Endothelial cell of umbilical vein (primary cell): Measurements from ENCODE around the gene SPIRE1. TPM values are rescaled to one million over a fixed set of nuclear protein-coding genes. Genes with fewer than 3 reads are reported as not detected.

Experiments used
- BruUV-seq: library from RNA; stranded (reverse); fragments of 400-500 nt; replicated peaks from 2 replicates; lab custom pipeline; 2021; lab: Mats Ljungman, UMichigan
- CTCF ChIA-PET: fragments of 300-600, 350-600 bp; sonication (Branson Sonifier 250); formaldehyde crosslinking; loops from one replicate; lab custom pipeline; 2021; ENCODE audit warnings: antibody characterized with exemption, inconsistent platforms; lab: Charles Lee
- POLR2A ChIA-PET: fragments of 300-600, 350-600 bp; sonication (Branson Sonifier 250); formaldehyde crosslinking; loops from one replicate; lab custom pipeline; 2021; ENCODE audit warnings: antibody characterized with exemption, inconsistent platforms; lab: Charles Lee
- DNase-seq: peaks from one replicate; pipeline ENCODE4 v3.0.0-alpha.2; 2011; ENCODE audit warnings: low read depth, low spot score
- FAIRE-seq: peaks from 2 replicates; lab custom pipeline; 2011; peaks lifted over from hg19 to GRCh38; lab: Jason Lieb, UNC
- H2AFZ ChIP-seq: 2 replicates; pipeline ENCODE4 v1.6.0; 2012; ENCODE audit warnings: low read depth, low read length, control low read depth, inconsistent platforms
- H3K27ac ChIP-seq: 2 replicates; pipeline ENCODE4 v1.5.1; 2011; ENCODE audit warnings: low read depth, mild to moderate bottlenecking, control low read depth, low read length, moderate library complexity; ENCODE audit not compliant: insufficient read depth
- H3K27me3 ChIP-seq, 2 experiments: 2 replicates each; pipeline versions ENCODE4 v1.6.0 to v1.6.1; 2011; ENCODE audit warnings: low read length in 2 of 2, mixed read lengths in 1 of 2; ENCODE audit not compliant: control insufficient read depth in 2 of 2, insufficient read depth in 2 of 2
- H3K36me3 ChIP-seq, 2 experiments: 2 replicates in 1 of 2; 3 replicates in 1 of 2; pipeline ENCODE4 v1.5.1; 2011; ENCODE audit warnings: low read length in 2 of 2, mild to moderate bottlenecking in 1 of 2, moderate library complexity in 1 of 2; ENCODE audit not compliant: control insufficient read depth in 2 of 2, insufficient read depth in 2 of 2; ENCODE audit errors: extremely low read depth in 1 of 2
- H3K4me1 ChIP-seq: 3 replicates; pipeline ENCODE4 v1.5.1; 2011; ENCODE audit warnings: mild to moderate bottlenecking, low read length; ENCODE audit not compliant: control insufficient read depth, insufficient read depth; ENCODE audit errors: extremely low read depth
- H3K4me2 ChIP-seq: 2 replicates; pipeline ENCODE4 v1.6.1; 2011; ENCODE audit warnings: low read length, control low read depth, mixed read lengths; ENCODE audit not compliant: insufficient read depth
- H3K4me3 ChIP-seq, 3 experiments: fragments of 200-600 bp in 1 of 3; sonication (generic), shearing (Covaris generic) in 1 of 3; replicated peaks in 1 of 3; 2 replicates each; pipeline ENCODE4 v1.5.1; 2011 to 2016; ENCODE audit warnings: control low read depth in 3 of 3, low read length in 3 of 3, mild to moderate bottlenecking in 2 of 3, inconsistent platforms in 1 of 3, low read depth in 1 of 3, moderate library complexity in 1 of 3; ENCODE audit not compliant: insufficient read depth in 1 of 3
- H3K79me2 ChIP-seq: 2 replicates; pipeline ENCODE4 v1.6.0; 2012; ENCODE audit warnings: low read length, inconsistent platforms; ENCODE audit not compliant: control insufficient read depth, insufficient read depth
- H3K9ac ChIP-seq: replicated peaks from 2 replicates; pipeline ENCODE3; 2011; ENCODE audit warnings: low read length, control low read depth; ENCODE audit not compliant: insufficient read depth; ENCODE audit errors: extremely low read depth
- H3K9me1 ChIP-seq: replicated peaks from 3 replicates; pipeline ENCODE4 v1.6.0; 2011; ENCODE audit warnings: mild to moderate bottlenecking, low read length; ENCODE audit not compliant: control insufficient read depth, insufficient read depth; ENCODE audit errors: extremely low read depth
- H3K9me3 ChIP-seq: replicated peaks from 2 replicates; pipeline ENCODE4 v1.5.1; 2012; ENCODE audit warnings: low read length, inconsistent platforms; ENCODE audit not compliant: control insufficient read depth, insufficient read depth
- H4K20me1 ChIP-seq: replicated peaks from 2 replicates; pipeline ENCODE3; 2011; ENCODE audit warnings: mild to moderate bottlenecking, low read length; ENCODE audit not compliant: control insufficient read depth, insufficient read depth; ENCODE audit errors: extremely low read depth
- CTCF ChIP-seq, 2 donors: IDR thresholded peaks; 1 replicate in 1 of 2; 2 replicates in 1 of 2; pipeline ENCODE4 v1.5.1; 2011; ENCODE audit warnings: low read length in 2 of 2, mild to moderate bottlenecking in 2 of 2, moderate library complexity in 2 of 2, control low read depth in 1 of 2, inconsistent platforms in 1 of 2, low read depth in 1 of 2; ENCODE audit not compliant: insufficient read depth in 1 of 2; ENCODE audit errors: extremely low read depth in 1 of 2
- EZH2 ChIP-seq: IDR thresholded peaks from 2 replicates; pipeline ENCODE4 v1.6.1; 2012; ENCODE audit warnings: borderline replicate concordance, low read depth, mild to moderate bottlenecking, moderate library complexity, low read length, inconsistent platforms; ENCODE audit not compliant: severe bottlenecking
- FOS ChIP-seq: IDR thresholded peaks from 2 replicates; pipeline ENCODE4 v1.6.1; 2011; ENCODE audit warnings: mild to moderate bottlenecking, low read length, moderate library complexity, borderline replicate concordance; ENCODE audit not compliant: insufficient read depth
- GATA2 ChIP-seq: IDR thresholded peaks from 2 replicates; pipeline ENCODE4 v1.7.0; 2011; ENCODE audit warnings: low read depth, mild to moderate bottlenecking, moderate library complexity, mixed read lengths, low read length; ENCODE audit not compliant: insufficient read length, insufficient read depth
- JUN ChIP-seq: IDR thresholded peaks from 2 replicates; pipeline ENCODE4 v1.6.1; 2011; ENCODE audit warnings: borderline replicate concordance, low read depth; ENCODE audit not compliant: insufficient read length, insufficient read depth
- MAX ChIP-seq: IDR thresholded peaks from 2 replicates; pipeline ENCODE4 v1.6.1; 2011; ENCODE audit not compliant: insufficient read depth, insufficient read length
- MYC ChIP-seq: IDR thresholded peaks from one replicate; pipeline ENCODE4 v1.6.1; 2011; ENCODE audit warnings: mild to moderate bottlenecking, low read depth, low read length
- POLR2A ChIP-seq: IDR thresholded peaks from 2 replicates; pipeline ENCODE4 v1.6.1; 2012; ENCODE audit warnings: low read depth, mild to moderate bottlenecking, control low read depth, low read length
- POLR2AphosphoS5 ChIP-seq: IDR thresholded peaks from 2 replicates; pipeline ENCODE4 v1.6.1; 2012; ENCODE audit warnings: low read depth, mild to moderate bottlenecking, control low read depth, low read length, moderate library complexity; ENCODE audit not compliant: insufficient read depth
- dilution Hi-C: fragments of 300-500 bp; cut with MboI; formaldehyde crosslinking; loops from one replicate; pipeline ENCODE4 v1.15.0; 2019; ENCODE audit warnings: low sequenced_read_pairs; ENCODE audit not compliant: extremely low pct_ligation_motif_present
- intact Hi-C: fragments of 100-400 bp; cut with micrococcal nuclease; formaldehyde crosslinking; loops from one replicate; pipeline ENCODE4 v1.10.0; 2022
- polyA plus RNA-seq, 4 experiments: library from polyadenylated mRNA; depleted of rRNA in 3 of 4; stranded (reverse) in 3 of 4; unstranded in 1 of 4; fragments of >200 nt; gene quantifications; 2 replicates each; pipeline versions ENCODE4 v1.2.1 to v1.2.3, GENCODE V29; 2011 to 2012; ENCODE audit warnings: missing spikeins in 1 of 4
- total RNA-seq: library from RNA; stranded (reverse); gene quantifications from 2 replicates; pipeline ENCODE4 v1.2.3, GENCODE V29; 2021

SPIRE1 gene
- total and polyA plus RNA-seq, 2 donors (not counting 3 experiments of a cell fraction or from before 2014, with no cell fraction given): 13.1 to 44.0 TPM

- intact Hi-C loops: no loop called here
- dilution Hi-C loops: no loop called here
Measured at GRCh38 chr18:12429556-12429955, 228.4 kb downstream of the SPIRE1 start.

More at GRCh38 chr18:12429556-12429955, 228.4 kb downstream of the SPIRE1 start:
- Histone ChIP-seq H3K27ac (no peak overlapping the region), H3K9me1 (no peaks in the 10 kb centered on the region), H3K79me2 (no peaks in the 10 kb centered on the region), H3K9me3 (no peaks in the 10 kb centered on the region), H3K36me3 (peaks cover 3% of the 10 kb centered on the region in 2 experiments), H3K4me3 (no peak overlapping the region), H3K9ac (no peak overlapping the region), H3K27me3 (no peaks in the 10 kb centered on the region), H3K4me1 (peaks cover 4% of the 10 kb centered on the region), H2AFZ (no peak overlapping the region), H4K20me1 (no peaks in the 10 kb centered on the region), H3K4me2 (no peak overlapping the region)
- no peak for DNase-seq
- ChIA-PET POLR2A (no interaction called here), CTCF (no interaction called here)
- BruUV-seq: no TSS peak
- FAIRE-seq: no peak
- TF ChIP-seq JUN (no peak), GATA2 (no peak), POLR2A (no peak), EZH2 (no peak), POLR2AphosphoS5 (no peak), MAX (no peak), MYC (no peak), CTCF (IDR thresholded peaks at IDR 0.05; ENCODE audit: extremely low read depth in 1 of 2, insufficient read depth in 1 of 2, low read depth in 1 of 2, low read length in 2 of 2) (no peak), FOS (no peak)
